ENCODE measurements around the gene RIPOR2. TPM values are rescaled to one million over a fixed set of nuclear protein-coding genes. Genes with fewer than 3 reads are reported as not detected.
"Not testable (repeated sequence)": the region's sequence is repeated elsewhere in the genome, so short reads cannot be mapped to it uniquely, and the experiment has no call there.

Gene RIPOR2
- total RNA-seq, 1 experiment from 2014 or later: 0.47 TPM

- Mint-ChIP-seq H3K9me3 (ENCODE audit: low read depth, unreplicated experiment) (no peaks in the 10 kb centered on the region), H3K27me3 (ENCODE audit: unreplicated experiment) (peaks cover 66% of the 10 kb centered on the region), H3K4me1 (ENCODE audit: low read depth, unreplicated experiment) (no peaks in the 10 kb centered on the region), H3K36me3 (ENCODE audit: insufficient read depth, unreplicated experiment) (no peaks in the 10 kb centered on the region), H3K4me3 (ENCODE audit: low read depth, unreplicated experiment) (no peak overlapping the region), H3K27ac (ENCODE audit: unreplicated experiment) (no peak overlapping the region)
- TF ChIP-seq, protein P1, sequence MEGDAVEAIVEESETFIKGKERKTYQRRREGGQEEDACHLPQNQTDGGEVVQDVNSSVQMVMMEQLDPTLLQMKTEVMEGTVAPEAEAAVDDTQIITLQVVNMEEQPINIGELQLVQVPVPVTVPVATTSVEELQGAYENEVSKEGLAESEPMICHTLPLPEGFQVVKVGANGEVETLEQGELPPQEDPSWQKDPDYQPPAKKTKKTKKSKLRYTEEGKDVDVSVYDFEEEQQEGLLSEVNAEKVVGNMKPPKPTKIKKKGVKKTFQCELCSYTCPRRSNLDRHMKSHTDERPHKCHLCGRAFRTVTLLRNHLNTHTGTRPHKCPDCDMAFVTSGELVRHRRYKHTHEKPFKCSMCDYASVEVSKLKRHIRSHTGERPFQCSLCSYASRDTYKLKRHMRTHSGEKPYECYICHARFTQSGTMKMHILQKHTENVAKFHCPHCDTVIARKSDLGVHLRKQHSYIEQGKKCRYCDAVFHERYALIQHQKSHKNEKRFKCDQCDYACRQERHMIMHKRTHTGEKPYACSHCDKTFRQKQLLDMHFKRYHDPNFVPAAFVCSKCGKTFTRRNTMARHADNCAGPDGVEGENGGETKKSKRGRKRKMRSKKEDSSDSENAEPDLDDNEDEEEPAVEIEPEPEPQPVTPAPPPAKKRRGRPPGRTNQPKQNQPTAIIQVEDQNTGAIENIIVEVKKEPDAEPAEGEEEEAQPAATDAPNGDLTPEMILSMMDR (IDR thresholded peaks at IDR 0.05; ENCODE audit: unreplicated experiment): no peak
- CTCF ChIA-PET: interaction anchor here (0.6 to 1.5 kb wide), 3 partner anchors 9 to 204 kb away, joined by 3 to 8 read pairs (median 4); no protein-coding TSS in a partner anchor
- intact Hi-C loops (cut with micrococcal nuclease; ENCODE audit: unreplicated experiment): no loop called here
- DNase-seq: no peak
- no TSS peak for BruUV-seq (replicated peaks)
Observed at GRCh38 chr6:24916496-24916895, 19.3 kb downstream of the RIPOR2 start.

DNA sequence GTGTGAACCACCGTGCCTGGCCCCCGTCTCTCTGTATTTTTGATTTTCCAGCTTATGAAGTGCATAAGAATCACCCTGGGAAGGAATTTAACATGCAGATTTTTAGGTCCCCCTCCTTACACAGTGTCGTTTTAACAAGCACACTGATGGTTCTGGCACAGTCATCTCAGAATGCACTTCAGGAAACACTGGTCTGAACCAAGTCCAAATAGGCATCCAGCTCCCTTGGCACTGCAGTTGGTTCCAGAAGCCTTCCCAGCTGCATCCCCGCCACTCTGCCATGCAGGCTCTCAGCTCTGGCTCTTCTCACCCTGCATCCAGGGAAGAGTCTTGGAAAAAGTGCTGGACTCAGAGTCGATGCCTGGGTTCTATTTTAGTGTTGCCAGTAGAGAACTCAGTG is 20.1 kb downstream of the RIPOR2 start:
- H3K4me3 Mint-ChIP-seq (ENCODE audit: low read depth, unreplicated experiment): no peak overlapping the region
- TF ChIP-seq, protein P1 (IDR thresholded peaks at IDR 0.05; ENCODE audit: unreplicated experiment): no peak
- H3K9me3 Mint-ChIP-seq (ENCODE audit: low read depth, unreplicated experiment): no peaks in the 10 kb centered on the region
- peaks cover 7% of the 10 kb centered on the region for H3K36me3 Mint-ChIP-seq (ENCODE audit: insufficient read depth, unreplicated experiment)
- no peaks in the 10 kb centered on the region for H3K4me1 Mint-ChIP-seq (ENCODE audit: low read depth, unreplicated experiment)
- intact Hi-C loops (cut with micrococcal nuclease; ENCODE audit: unreplicated experiment): no loop called here
- peaks cover 71% of the 10 kb centered on the region for H3K27me3 Mint-ChIP-seq (ENCODE audit: unreplicated experiment)
- no peak for DNase-seq
- no TSS peak for BruUV-seq (replicated peaks)
- CTCF ChIA-PET: interaction anchor here (0.7 to 1.5 kb wide), 3 partner anchors 10 to 469 kb away, joined by 3 to 5 read pairs (median 4); no protein-coding TSS in a partner anchor
- no peak overlapping the region for H3K27ac Mint-ChIP-seq (ENCODE audit: unreplicated experiment)

DNA sequence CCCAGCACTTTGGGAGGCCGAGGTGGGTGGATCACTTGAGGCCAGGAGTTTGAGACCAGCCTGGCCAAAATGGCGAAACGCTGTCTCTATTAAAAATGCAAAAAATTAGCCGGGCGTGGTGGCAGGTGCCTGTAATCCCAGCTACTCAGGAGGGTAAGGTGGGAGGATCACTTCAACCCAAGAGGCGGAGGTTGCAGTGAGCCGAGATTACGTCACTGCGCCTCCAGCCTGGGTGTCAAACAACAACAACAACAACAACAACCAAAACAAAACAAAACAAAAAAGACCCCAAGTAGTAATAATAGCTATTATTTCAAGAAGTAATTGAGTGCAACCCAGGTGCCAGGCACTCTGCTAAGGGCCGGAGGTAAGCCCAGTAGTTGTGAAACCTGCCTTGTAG is 21.7 kb downstream of the RIPOR2 start:
- H3K4me1 Mint-ChIP-seq (ENCODE audit: low read depth, unreplicated experiment); H3K4me3 Mint-ChIP-seq (ENCODE audit: low read depth, unreplicated experiment); BruUV-seq (replicated peaks); DNase-seq; intact Hi-C loops (cut with micrococcal nuclease; ENCODE audit: unreplicated experiment); CTCF ChIA-PET; H3K9me3 Mint-ChIP-seq (ENCODE audit: low read depth, unreplicated experiment); H3K27ac Mint-ChIP-seq (ENCODE audit: unreplicated experiment): not testable (repeated sequence)
- H3K27me3 Mint-ChIP-seq (ENCODE audit: unreplicated experiment): peaks cover 76% of the 10 kb centered on the region
- peaks cover 15% of the 10 kb centered on the region for H3K36me3 Mint-ChIP-seq (ENCODE audit: insufficient read depth, unreplicated experiment)

DNA sequence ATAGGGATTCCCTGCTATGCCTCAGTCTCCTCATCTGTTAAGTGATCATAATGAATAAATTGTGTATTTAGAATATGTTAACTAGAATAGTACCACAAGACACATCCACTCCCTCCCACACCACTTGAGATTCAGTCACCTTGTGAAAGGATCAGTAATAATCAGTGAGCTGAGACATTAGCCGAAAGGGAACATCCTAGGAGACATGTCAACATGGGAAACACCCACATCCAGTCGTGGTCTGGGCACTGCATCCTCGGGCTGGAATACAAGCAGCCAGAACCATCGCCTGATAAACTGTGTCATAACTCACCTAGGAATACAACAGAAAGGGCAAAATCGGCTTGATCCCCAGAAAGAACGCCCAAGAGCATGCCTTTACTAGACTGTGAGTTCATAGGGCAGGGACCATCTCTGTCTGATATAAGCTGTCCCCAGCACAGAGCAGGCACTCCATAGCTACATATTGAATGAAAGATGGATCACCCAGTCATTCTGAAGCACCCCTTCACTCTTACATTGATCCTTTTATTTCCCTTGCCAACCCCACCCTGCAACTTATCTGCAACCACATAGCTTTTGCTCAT is 23.9 kb downstream of the RIPOR2 start:
- no TSS peak for BruUV-seq (replicated peaks)
- TF ChIP-seq, protein P1 (IDR thresholded peaks at IDR 0.05; ENCODE audit: unreplicated experiment): no peak
- H3K4me3 Mint-ChIP-seq (ENCODE audit: low read depth, unreplicated experiment): peak overlapping the region; percentile 76
- H3K4me1 Mint-ChIP-seq (ENCODE audit: low read depth, unreplicated experiment): peaks cover 7% of the 10 kb centered on the region
- intact Hi-C loops (cut with micrococcal nuclease; ENCODE audit: unreplicated experiment): loop anchor here (2.0 kb wide), 1 partner anchor 79 kb away; no protein-coding TSS in a partner anchor
- peaks cover 98% of the 10 kb centered on the region for H3K27me3 Mint-ChIP-seq (ENCODE audit: unreplicated experiment)
- H3K36me3 Mint-ChIP-seq (ENCODE audit: insufficient read depth, unreplicated experiment): peaks cover 15% of the 10 kb centered on the region
- CTCF ChIA-PET: interaction anchor here (0.6 to 3.9 kb wide), 6 partner anchors 14 to 367 kb away, joined by 3 to 32 read pairs (median 4); partner anchors contain the start of gene CARMIL1
- H3K27ac Mint-ChIP-seq (ENCODE audit: unreplicated experiment): no peak overlapping the region
- no peak for DNase-seq
- H3K9me3 Mint-ChIP-seq (ENCODE audit: low read depth, unreplicated experiment): no peaks in the 10 kb centered on the region
